Neural progenitor cell (in vitro differentiated cells): ENCODE measurements around the gene ADCY2. TPM values are rescaled to one million over a fixed set of nuclear protein-coding genes. Genes with fewer than 3 reads are reported as not detected.

ENCODE experiments used
- DNase-seq: peaks from one replicate; pipeline ENCODE4 v3.0.0-alpha.2; 2016; ENCODE audit warnings: low spot score
- H2AFZ ChIP-seq: fragments of 200-600 bp; sonication (generic); replicated peaks from 2 replicates; pipeline ENCODE4 v1.6.1; 2016; ENCODE audit warnings: antibody characterized with exemption
- H3F3A ChIP-seq: fragments of 200-600 bp; sonication (generic); 2 replicates; pipeline ENCODE4 v1.6.1; 2016; ENCODE audit warnings: antibody characterized with exemption, low read depth
- H3K27ac ChIP-seq: fragments of 200-600 bp; sonication (generic); 2 replicates; pipeline ENCODE4 v1.5.1; 2016; ENCODE audit warnings: mild to moderate bottlenecking
- H3K27me3 ChIP-seq: fragments of 200-600 bp; sonication (generic); 2 replicates; pipeline ENCODE4 v1.6.1; 2016; ENCODE audit warnings: mild to moderate bottlenecking, moderate library complexity
- H3K36me3 ChIP-seq: fragments of 200-600 bp; sonication (generic); 2 replicates; pipeline ENCODE4 v1.5.1; 2016
- H3K4me1 ChIP-seq: fragments of 200-600 bp; sonication (generic); 2 replicates; pipeline ENCODE4 v1.6.1; 2016; ENCODE audit warnings: mixed run types
- H3K4me2 ChIP-seq: fragments of 200-600 bp; sonication (generic); 2 replicates; pipeline ENCODE4 v1.6.1; 2016
- H3K4me3 ChIP-seq: fragments of 200-600 bp; sonication (generic); 2 replicates; pipeline ENCODE4 v1.5.1; 2016
- H3K79me2 ChIP-seq: fragments of 200-600 bp; sonication (generic); 2 replicates; pipeline ENCODE4 v1.6.1; 2016; ENCODE audit warnings: low read depth
- H3K9ac ChIP-seq: fragments of 200-600 bp; sonication (generic); 2 replicates; pipeline ENCODE4 v1.6.1; 2016
- H3K9me3 ChIP-seq: fragments of 200-600 bp; sonication (generic); 2 replicates; pipeline ENCODE4 v1.5.1; 2016; ENCODE audit warnings: low read depth
- H4K20me1 ChIP-seq: fragments of 200-600 bp; sonication (generic); 2 replicates; pipeline ENCODE4 v1.6.1; 2016; ENCODE audit warnings: low read depth
- H3K27ac Mint-ChIP-seq: 3 replicates; pipeline ENCODE4 v1.8.0; 2021; ENCODE audit warnings: mixed read lengths
- H3K27me3 Mint-ChIP-seq: 2 replicates; pipeline ENCODE4 v1.8.0; 2022; ENCODE audit warnings: low read depth, mild to moderate bottlenecking, inconsistent platforms, moderate library complexity, mixed read lengths; ENCODE audit not compliant: insufficient read depth
- H3K36me3 Mint-ChIP-seq: 3 replicates; pipeline ENCODE4 v1.8.0; 2021; ENCODE audit warnings: mixed read lengths
- H3K4me1 Mint-ChIP-seq: 3 replicates; pipeline ENCODE4 v1.8.0; 2021; ENCODE audit warnings: mixed read lengths
- H3K4me3 Mint-ChIP-seq: 3 replicates; pipeline ENCODE4 v1.8.0; 2021; ENCODE audit warnings: mild to moderate bottlenecking, moderate library complexity, mixed read lengths
- H3K9me3 Mint-ChIP-seq: 3 replicates; pipeline ENCODE4 v1.8.0; 2020; ENCODE audit warnings: mixed read lengths
- CTCF ChIP-seq: fragments of 200-600 bp; sonication (generic); IDR thresholded peaks from 2 replicates; pipeline ENCODE4 v1.5.1; 2017; ENCODE audit warnings: antibody characterized with exemption, mild to moderate bottlenecking
- EZH2 ChIP-seq: fragments of 200-600 bp; sonication (generic); IDR thresholded peaks from 2 replicates; pipeline ENCODE4 v1.6.1; 2017; ENCODE audit warnings: antibody characterized with exemption, mild to moderate bottlenecking, moderate library complexity
- EZH2phosphoT487 ChIP-seq: fragments of 200-600 bp; sonication (generic); IDR thresholded peaks from 2 replicates; pipeline ENCODE4 v1.6.1; 2017; ENCODE audit warnings: antibody characterized with exemption
- total RNA-seq: library from RNA; depleted of rRNA; stranded (reverse); fragments of >200 nt; gene quantifications from 2 replicates; pipeline ENCODE4 v1.2.3, GENCODE V29; 2015; ENCODE audit warnings: low replicate concordance

The ADCY2 gene
- total RNA-seq, 1 donor from 2014 or later, result 1.2 TPM

GRCh38 chr5:7763621-7764072, 367.7 kb downstream of the ADCY2 start:
- Histone ChIP-seq H3K9ac (no peak overlapping the region), H3K4me1 (no peaks in the 10 kb centered on the region), H3K36me3 (no peaks in the 10 kb centered on the region), H2AFZ (no peak overlapping the region), H3K9me3 (no peaks in the 10 kb centered on the region), H3K27ac (no peak overlapping the region), H3K79me2 (no peaks in the 10 kb centered on the region), H4K20me1 (no peaks in the 10 kb centered on the region), H3K27me3 (no peaks in the 10 kb centered on the region), H3K4me2 (no peak overlapping the region), H3K4me3 (no peak overlapping the region), H3F3A (no peaks in the 10 kb centered on the region)
- no peak overlapping the region for H3K4me3 Mint-ChIP-seq
- peaks cover 6% of the 10 kb centered on the region for H3K4me1 Mint-ChIP-seq
- TF ChIP-seq EZH2 (no peak), EZH2phosphoT487 (no peak), CTCF (no peak)
- no peak for DNase-seq
- H3K27me3 Mint-ChIP-seq, result no peaks in the 10 kb centered on the region
- no peaks in the 10 kb centered on the region for H3K9me3 Mint-ChIP-seq
- no peaks in the 10 kb centered on the region for H3K36me3 Mint-ChIP-seq
- H3K27ac Mint-ChIP-seq, result peak overlapping the region; percentile 25

- no peaks in the 10 kb centered on the region for H4K20me1 ChIP-seq
- H3K4me1 ChIP-seq, result no peaks in the 10 kb centered on the region
- DNase-seq, result no peak
- H3K36me3 ChIP-seq, result no peaks in the 10 kb centered on the region
- H3K4me2 ChIP-seq, result no peak overlapping the region
- no peaks in the 10 kb centered on the region for H3K36me3 Mint-ChIP-seq
- no peaks in the 10 kb centered on the region for H3F3A ChIP-seq
- H3K27me3 ChIP-seq, result no peaks in the 10 kb centered on the region
- H3K9me3 ChIP-seq, result no peaks in the 10 kb centered on the region
- no peak overlapping the region for H3K9ac ChIP-seq
- H3K4me3 ChIP-seq, result no peak overlapping the region
- no peaks in the 10 kb centered on the region for H3K9me3 Mint-ChIP-seq
- H3K4me3 Mint-ChIP-seq, result no peak overlapping the region
- H3K79me2 ChIP-seq, result no peaks in the 10 kb centered on the region
- H3K27ac Mint-ChIP-seq, result no peak overlapping the region
- TF ChIP-seq EZH2 (no peak), CTCF (no peak), EZH2phosphoT487 (no peak)
- H3K27ac ChIP-seq, result no peak overlapping the region
- no peak overlapping the region for H2AFZ ChIP-seq
- H3K4me1 Mint-ChIP-seq, result peaks cover 6% of the 10 kb centered on the region
- no peaks in the 10 kb centered on the region for H3K27me3 Mint-ChIP-seq
Measured at GRCh38 chr5:7764452-7764851, 368.5 kb downstream of the ADCY2 start.

GRCh38 chr5:7770436-7770835, 374.5 kb downstream of the ADCY2 start:
- H3K4me3 Mint-ChIP-seq, result no peak overlapping the region
- no peaks in the 10 kb centered on the region for H3K27me3 ChIP-seq
- no peak overlapping the region for H3K27ac Mint-ChIP-seq
- H3K9me3 Mint-ChIP-seq, result no peaks in the 10 kb centered on the region
- no peaks in the 10 kb centered on the region for H3K9me3 ChIP-seq
- no peaks in the 10 kb centered on the region for H3K36me3 Mint-ChIP-seq
- no peak overlapping the region for H3K9ac ChIP-seq
- no peaks in the 10 kb centered on the region for H3K79me2 ChIP-seq
- H3K36me3 ChIP-seq, result no peaks in the 10 kb centered on the region
- no peaks in the 10 kb centered on the region for H3F3A ChIP-seq
- H2AFZ ChIP-seq, result no peak overlapping the region
- H3K4me3 ChIP-seq, result no peak overlapping the region
- H3K4me2 ChIP-seq, result no peak overlapping the region
- H3K4me1 ChIP-seq, result peaks cover 6% of the 10 kb centered on the region
- peaks cover 3% of the 10 kb centered on the region for H3K27me3 Mint-ChIP-seq
- TF ChIP-seq EZH2phosphoT487 (no peak), CTCF (no peak), EZH2 (no peak)
- H3K27ac ChIP-seq, result no peak overlapping the region
- no peaks in the 10 kb centered on the region for H4K20me1 ChIP-seq
- H3K4me1 Mint-ChIP-seq, result no peaks in the 10 kb centered on the region
- DNase-seq, result no peak
